SU-DHL-6 (cell line): Measurements from ENCODE around the gene BAHD1.

Experiments
- H2AFZ ChIP-seq: fragments of 200-600 bp; sonication (generic); 2 replicates; pipeline ENCODE4 v1.6.1; 2014; ENCODE audit warnings: low read depth, mild to moderate bottlenecking, moderate library complexity, mixed read lengths, antibody characterized with exemption, low read length; ENCODE audit not compliant: severe bottlenecking
- H3F3A ChIP-seq: fragments of 200-600 bp; shearing (Covaris generic); 2 replicates; pipeline ENCODE4 v1.6.0; 2016; ENCODE audit warnings: antibody characterized with exemption, mild to moderate bottlenecking; ENCODE audit not compliant: insufficient read depth
- H3K27ac ChIP-seq: fragments of 200-600 bp; sonication (generic); 2 replicates; pipeline ENCODE4 v1.5.1; 2016; ENCODE audit warnings: low read depth, mild to moderate bottlenecking, low read length, moderate library complexity, mixed read lengths
- H3K27me3 ChIP-seq: fragments of 200-600 bp; sonication (generic), shearing (Covaris generic); 2 replicates; pipeline ENCODE4 v1.6.0; 2014; ENCODE audit warnings: mild to moderate bottlenecking, low read length
- H3K36me3 ChIP-seq: fragments of 200-600 bp; sonication (generic); 2 replicates; pipeline ENCODE4 v1.6.1; 2014; ENCODE audit warnings: mild to moderate bottlenecking, low read length, mixed read lengths
- H3K4me2 ChIP-seq: fragments of 300-600, 200-600 bp; shearing (Covaris generic), sonication (generic); 2 replicates; pipeline ENCODE4 v1.6.0; 2014; ENCODE audit warnings: low read length, low read depth, mild to moderate bottlenecking; ENCODE audit not compliant: poor library complexity, severe bottlenecking
- H3K4me3 ChIP-seq: fragments of 200-600 bp; sonication (generic); 2 replicates; pipeline ENCODE4 v1.5.1; 2014; ENCODE audit warnings: antibody characterized with exemption, low read length, mild to moderate bottlenecking, mixed read lengths; ENCODE audit not compliant: insufficient read depth, poor library complexity, severe bottlenecking
- H3K79me2 ChIP-seq: fragments of 200-600 bp; sonication (generic); 2 replicates; pipeline ENCODE4 v1.6.1; 2014; ENCODE audit warnings: mild to moderate bottlenecking, low read length, moderate library complexity; ENCODE audit not compliant: insufficient read depth
- H3K9ac ChIP-seq: fragments of 200-600 bp; sonication (generic); 2 replicates; pipeline ENCODE4 v1.7.0; 2014; ENCODE audit warnings: mild to moderate bottlenecking, low read length
- H3K9me2 ChIP-seq: fragments of 200-600 bp; sonication (generic); replicated peaks from 2 replicates; pipeline ENCODE4 v1.6.1; 2014; ENCODE audit warnings: low read length; ENCODE audit not compliant: insufficient read depth
- H3K9me3 ChIP-seq: fragments of 200-600 bp; sonication (generic); 2 replicates; pipeline ENCODE4 v1.6.1; 2014; ENCODE audit warnings: low read length, mixed read lengths; ENCODE audit not compliant: insufficient read depth
- H4K20me1 ChIP-seq: fragments of 200-600 bp; sonication (generic); 2 replicates; pipeline ENCODE4 v1.6.1; 2014; ENCODE audit warnings: low read depth, mild to moderate bottlenecking, antibody characterized with exemption, low read length, moderate library complexity, mixed read lengths
- EZH2phosphoT487 ChIP-seq: fragments of 200-600 bp; sonication (generic), shearing (Covaris generic); conservative IDR thresholded peaks from 2 replicates; pipeline ENCODE4 v1.6.1; 2018; ENCODE audit warnings: mild to moderate bottlenecking, antibody characterized with exemption, low read length, moderate library complexity, mixed read lengths
- TF ChIP-seq, protein P1 (sequence below): fragments of 200-600 bp; sonication (generic); IDR thresholded peaks from one replicate; pipeline ENCODE4 v1.5.1; 2017; ENCODE audit warnings: antibody characterized with exemption, mild to moderate bottlenecking, low read length, moderate library complexity; ENCODE audit not compliant: insufficient read depth, poor library complexity, severe bottlenecking

The BAHD1 gene

DNA sequence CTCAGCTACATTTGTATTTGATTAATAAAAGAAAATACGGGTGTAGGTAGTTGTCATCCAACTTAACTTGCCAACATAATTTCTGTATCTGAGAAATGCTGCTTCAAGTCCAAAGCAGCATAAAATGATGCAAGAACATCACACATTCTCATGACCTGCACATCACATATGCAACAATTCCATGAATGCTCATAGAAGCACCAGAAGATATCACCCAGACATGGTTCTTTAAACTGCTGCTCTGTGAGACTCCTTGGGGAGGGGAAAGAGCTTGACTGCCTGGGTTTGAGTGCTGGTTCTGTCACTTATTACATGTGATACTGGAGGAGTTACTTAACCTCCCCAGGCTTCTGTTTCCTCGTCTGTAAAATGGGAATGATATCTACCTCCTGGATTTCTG lies 69.4 kb downstream of the BAHD1 start:
- Histone ChIP-seq H3K27me3 (no peaks in the 10 kb centered on the region; the same call in 1 of the 2 replicates), H4K20me1 (no peaks in the 10 kb centered on the region), H3K27ac (no peak overlapping the region), H3K36me3 (no peaks in the 10 kb centered on the region), H3K4me2 (no peak overlapping the region), H3K9me2 (no peaks in the 10 kb centered on the region), H3K79me2 (no peaks in the 10 kb centered on the region), H3K9me3 (no peaks in the 10 kb centered on the region), H2AFZ (no peak overlapping the region), H3K9ac (no peak overlapping the region), H3F3A (no peaks in the 10 kb centered on the region), H3K4me3 (no peak overlapping the region)
- TF ChIP-seq, protein P1, sequence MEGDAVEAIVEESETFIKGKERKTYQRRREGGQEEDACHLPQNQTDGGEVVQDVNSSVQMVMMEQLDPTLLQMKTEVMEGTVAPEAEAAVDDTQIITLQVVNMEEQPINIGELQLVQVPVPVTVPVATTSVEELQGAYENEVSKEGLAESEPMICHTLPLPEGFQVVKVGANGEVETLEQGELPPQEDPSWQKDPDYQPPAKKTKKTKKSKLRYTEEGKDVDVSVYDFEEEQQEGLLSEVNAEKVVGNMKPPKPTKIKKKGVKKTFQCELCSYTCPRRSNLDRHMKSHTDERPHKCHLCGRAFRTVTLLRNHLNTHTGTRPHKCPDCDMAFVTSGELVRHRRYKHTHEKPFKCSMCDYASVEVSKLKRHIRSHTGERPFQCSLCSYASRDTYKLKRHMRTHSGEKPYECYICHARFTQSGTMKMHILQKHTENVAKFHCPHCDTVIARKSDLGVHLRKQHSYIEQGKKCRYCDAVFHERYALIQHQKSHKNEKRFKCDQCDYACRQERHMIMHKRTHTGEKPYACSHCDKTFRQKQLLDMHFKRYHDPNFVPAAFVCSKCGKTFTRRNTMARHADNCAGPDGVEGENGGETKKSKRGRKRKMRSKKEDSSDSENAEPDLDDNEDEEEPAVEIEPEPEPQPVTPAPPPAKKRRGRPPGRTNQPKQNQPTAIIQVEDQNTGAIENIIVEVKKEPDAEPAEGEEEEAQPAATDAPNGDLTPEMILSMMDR, result no peak
- no peak for TF ChIP-seq EZH2phosphoT487

GRCh38 chr15:40511093-40511471 lies 70.3 kb downstream of the BAHD1 start:
- H3K9ac ChIP-seq, result no peak overlapping the region
- H3K27me3 ChIP-seq, result no peaks in the 10 kb centered on the region; the same call in 1 of the 2 replicates
- peak overlapping the region; percentile 33 for H3K4me2 ChIP-seq
- no peaks in the 10 kb centered on the region for H3K36me3 ChIP-seq
- H3K9me3 ChIP-seq, result no peaks in the 10 kb centered on the region
- no peaks in the 10 kb centered on the region for H3K9me2 ChIP-seq
- H3F3A ChIP-seq, result no peaks in the 10 kb centered on the region
- no peak overlapping the region for H3K4me3 ChIP-seq
- no peaks in the 10 kb centered on the region for H3K79me2 ChIP-seq
- no peak overlapping the region for H2AFZ ChIP-seq
- no peak overlapping the region for H3K27ac ChIP-seq
- TF ChIP-seq, protein P1, result no peak
- no peak for TF ChIP-seq EZH2phosphoT487
- no peaks in the 10 kb centered on the region for H4K20me1 ChIP-seq

GRCh38 chr15:40511472-40512133 lies 70.8 kb downstream of the BAHD1 start:
- no peaks in the 10 kb centered on the region; the same call in 1 of the 2 replicates for H3K27me3 ChIP-seq
- no peaks in the 10 kb centered on the region for H3F3A ChIP-seq
- TF ChIP-seq EZH2phosphoT487, result no peak
- TF ChIP-seq, protein P1, result no peak
- no peak overlapping the region for H3K4me3 ChIP-seq
- peak overlapping the region; percentile 33 for H3K4me2 ChIP-seq
- no peak overlapping the region for H3K9ac ChIP-seq
- H3K9me2 ChIP-seq, result no peaks in the 10 kb centered on the region
- H3K27ac ChIP-seq, result no peak overlapping the region
- no peaks in the 10 kb centered on the region for H4K20me1 ChIP-seq
- no peak overlapping the region for H2AFZ ChIP-seq
- no peaks in the 10 kb centered on the region for H3K79me2 ChIP-seq
- no peaks in the 10 kb centered on the region for H3K9me3 ChIP-seq
- no peaks in the 10 kb centered on the region for H3K36me3 ChIP-seq
